NCI-H524 (cell line): Measurements from ENCODE around the gene TAS2R3.
"Not testable (repeated sequence)": the region's sequence is repeated elsewhere in the genome, so short reads cannot be mapped to it uniquely, and the experiment has no call there.

ENCODE experiments used
- DNase-seq, 2 experiments: peaks; one replicate each; lab custom pipeline; 2025; lab: John Stamatoyannopoulos, UW

Gene TAS2R3

GRCh38 chr7:141763797-141764196 is at the start of gene TAS2R3:
Gene TAS2R3, plus strand, starts transcription at chr7:141764097. Its CDS starts 62 bp downstream, at chr7:141764159.
- no peak for DNase-seq

GRCh38 chr7:141714571-141714970 is 49.3 kb upstream of the TAS2R3 start:
- no peak for DNase-seq

GRCh38 chr7:141715018-141715417 is 48.9 kb upstream of the TAS2R3 start:
- no peak for DNase-seq

GRCh38 chr7:141715794-141716689 is 47.9 kb upstream of the TAS2R3 start:
- DNase-seq: no peak

GRCh38 chr7:141717450-141717849 is 46.4 kb upstream of the TAS2R3 start:
- DNase-seq: no peak

GRCh38 chr7:141722529-141722928 is 41.4 kb upstream of the TAS2R3 start:
- DNase-seq: no peak

GRCh38 chr7:141729020-141729419 is 34.9 kb upstream of the TAS2R3 start:
- DNase-seq: no peak

GRCh38 chr7:141731476-141732149 is 32.3 kb upstream of the TAS2R3 start:
- DNase-seq: no peak

GRCh38 chr7:141737118-141737835 is 26.6 kb upstream of the TAS2R3 start:
- peak in 1 of 2 experiments; percentile 9 for DNase-seq

GRCh38 chr7:141737836-141738591 is 25.9 kb upstream of the TAS2R3 start, which contains the start of gene SSBP1:
Gene SSBP1, plus strand, starts transcription at chr7:141738358. Its CDS starts 809 bp downstream, at chr7:141739167.
- DNase-seq: peak; percentile 94 to 97

- DNase-seq: no peak
Measured at GRCh38 chr7:141738592-141739013, 25.3 kb upstream of the TAS2R3 start.

GRCh38 chr7:141739250-141739649 is 24.6 kb upstream of the TAS2R3 start:
- DNase-seq: no peak

GRCh38 chr7:141742229-141742628 is 21.7 kb upstream of the TAS2R3 start:
- DNase-seq: no peak

- no peak for DNase-seq
Measured at GRCh38 chr7:141744131-141744530, 19.8 kb upstream of the TAS2R3 start.

- DNase-seq: no peak
Measured at GRCh38 chr7:141748396-141748795, 15.5 kb upstream of the TAS2R3 start.

- DNase-seq: not testable (repeated sequence)
Measured at GRCh38 chr7:141751904-141752303, 12.0 kb upstream of the TAS2R3 start.

GRCh38 chr7:141752634-141753033 is 11.3 kb upstream of the TAS2R3 start:
- DNase-seq: peak in 1 of 2 experiments; percentile 20

GRCh38 chr7:141754939-141755338 is 9.0 kb upstream of the TAS2R3 start:
- peak in 1 of 2 experiments; percentile 43 for DNase-seq

- not testable (repeated sequence) for DNase-seq
Measured at GRCh38 chr7:141770083-141770583, 6.2 kb downstream of the TAS2R3 start.

- DNase-seq: no peak
Measured at GRCh38 chr7:141776374-141776773, 12.5 kb downstream of the TAS2R3 start, which contains the start of gene TAS2R4. Gene TAS2R4, plus strand, starts transcription at chr7:141776674. Its CDS starts 1,815 bp downstream, at chr7:141778489.
